PFSK-1 (cell line): ENCODE results near the gene LSMEM2.

Source experiments
- FOXP2 ChIP-seq: optimal IDR thresholded peaks from 2 replicates; pipeline ENCODE3; 2011; ENCODE audit warnings: borderline replicate concordance, control low read depth, inconsistent platforms; ENCODE audit not compliant: insufficient read depth; ENCODE audit errors: extremely low read length, extremely low read depth
- POLR2AphosphoS5 ChIP-seq: IDR thresholded peaks from 2 replicates; pipeline ENCODE4 v1.6.1; 2012; ENCODE audit warnings: low read depth, mild to moderate bottlenecking, control low read depth, low read length, moderate library complexity
- SIN3A ChIP-seq: IDR thresholded peaks from 2 replicates; pipeline ENCODE4 v1.6.1; 2012; ENCODE audit warnings: mild to moderate bottlenecking, low read length, moderate library complexity, borderline replicate concordance; ENCODE audit not compliant: insufficient read depth
- TAF1 ChIP-seq: IDR thresholded peaks from 2 replicates; pipeline ENCODE4 v1.6.1; 2012; ENCODE audit warnings: low read length, control low read depth, borderline replicate concordance; ENCODE audit not compliant: insufficient read depth
- TF ChIP-seq, protein P1 (sequence below), 2 experiments: IDR thresholded peaks; 2 replicates each; pipeline versions ENCODE4 v1.6.1 to v1.8.0; 2011 to 2012; ENCODE audit warnings: low read depth in 2 of 2, low read length in 2 of 2, control low read depth in 1 of 2, inconsistent platforms in 1 of 2, mild to moderate bottlenecking in 1 of 2, moderate library complexity in 1 of 2; ENCODE audit not compliant: insufficient read depth in 1 of 2

- TF ChIP-seq, protein P1, sequence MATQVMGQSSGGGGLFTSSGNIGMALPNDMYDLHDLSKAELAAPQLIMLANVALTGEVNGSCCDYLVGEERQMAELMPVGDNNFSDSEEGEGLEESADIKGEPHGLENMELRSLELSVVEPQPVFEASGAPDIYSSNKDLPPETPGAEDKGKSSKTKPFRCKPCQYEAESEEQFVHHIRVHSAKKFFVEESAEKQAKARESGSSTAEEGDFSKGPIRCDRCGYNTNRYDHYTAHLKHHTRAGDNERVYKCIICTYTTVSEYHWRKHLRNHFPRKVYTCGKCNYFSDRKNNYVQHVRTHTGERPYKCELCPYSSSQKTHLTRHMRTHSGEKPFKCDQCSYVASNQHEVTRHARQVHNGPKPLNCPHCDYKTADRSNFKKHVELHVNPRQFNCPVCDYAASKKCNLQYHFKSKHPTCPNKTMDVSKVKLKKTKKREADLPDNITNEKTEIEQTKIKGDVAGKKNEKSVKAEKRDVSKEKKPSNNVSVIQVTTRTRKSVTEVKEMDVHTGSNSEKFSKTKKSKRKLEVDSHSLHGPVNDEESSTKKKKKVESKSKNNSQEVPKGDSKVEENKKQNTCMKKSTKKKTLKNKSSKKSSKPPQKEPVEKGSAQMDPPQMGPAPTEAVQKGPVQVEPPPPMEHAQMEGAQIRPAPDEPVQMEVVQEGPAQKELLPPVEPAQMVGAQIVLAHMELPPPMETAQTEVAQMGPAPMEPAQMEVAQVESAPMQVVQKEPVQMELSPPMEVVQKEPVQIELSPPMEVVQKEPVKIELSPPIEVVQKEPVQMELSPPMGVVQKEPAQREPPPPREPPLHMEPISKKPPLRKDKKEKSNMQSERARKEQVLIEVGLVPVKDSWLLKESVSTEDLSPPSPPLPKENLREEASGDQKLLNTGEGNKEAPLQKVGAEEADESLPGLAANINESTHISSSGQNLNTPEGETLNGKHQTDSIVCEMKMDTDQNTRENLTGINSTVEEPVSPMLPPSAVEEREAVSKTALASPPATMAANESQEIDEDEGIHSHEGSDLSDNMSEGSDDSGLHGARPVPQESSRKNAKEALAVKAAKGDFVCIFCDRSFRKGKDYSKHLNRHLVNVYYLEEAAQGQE (IDR thresholded peaks at IDR 0.05; ENCODE audit: insufficient read depth in 1 of 2, low read depth in 2 of 2, low read length in 2 of 2) = no peak
- no peak for TF ChIP-seq TAF1
- TF ChIP-seq POLR2AphosphoS5 = no peak
- no peak for TF ChIP-seq SIN3A
- no peak for TF ChIP-seq FOXP2
Measured at GRCh38 chr3:50334339-50335075, 55.6 kb downstream of the LSMEM2 start.
